ENCODE data around the gene RXRB. TPM values are rescaled to one million over a fixed set of nuclear protein-coding genes. Genes with fewer than 3 reads are reported as not detected.
"Not testable (repeated sequence)": the region's sequence is repeated elsewhere in the genome, so short reads cannot be mapped to it uniquely, and the experiment has no call there.

Gene RXRB
- total RNA-seq, 6 experiments from 2014 or later: 10.1 to 28.2 (median 17.7) TPM

GRCh38 chr6:33237741-33238140, 37.3 kb upstream of the RXRB start:
- no peak overlapping the region for H3K27ac ChIP-seq
- H3K4me3 ChIP-seq: no peak overlapping the region
- WGBS (ENCODE audit: insufficient coverage, low coverage, low lambda C conversion rate, missing lambda C conversion rate): 56% methylated on average over 2 of the region's 2 CpGs
- H3K27me3 ChIP-seq: no peaks in the 10 kb centered on the region
- ATAC-seq: no peak
- intact Hi-C loops (cut with DNase I): no loop called here
- no peaks in the 10 kb centered on the region for H3K9me3 ChIP-seq
- no peak for DNase-seq
- no peaks in the 10 kb centered on the region for H3K36me3 ChIP-seq
- TF ChIP-seq POLR2A (IDR thresholded peaks at IDR 0.05): no peak
- TF ChIP-seq CTCF (IDR thresholded peaks at IDR 0.05): no peak
- H3K4me1 ChIP-seq: no peaks in the 10 kb centered on the region

GRCh38 chr6:33236852-33237251, 36.4 kb upstream of the RXRB start:
- Histone ChIP-seq H3K27ac (no peak overlapping the region), H3K36me3 (no peaks in the 10 kb centered on the region), H3K4me1 (no peaks in the 10 kb centered on the region), H3K9me3 (no peaks in the 10 kb centered on the region), H3K4me3 (no peak overlapping the region), H3K27me3 (no peaks in the 10 kb centered on the region)
- DNase-seq: no peak
- no peak for ATAC-seq
- intact Hi-C loops (cut with DNase I): no loop called here
- WGBS (ENCODE audit: insufficient coverage, low coverage, low lambda C conversion rate, missing lambda C conversion rate): 63% methylated on average over 3 of the region's 6 CpGs
- TF ChIP-seq POLR2A (IDR thresholded peaks at IDR 0.05) (no peak), CTCF (IDR thresholded peaks at IDR 0.05) (no peak)

GRCh38 chr6:33236328-33236727, 35.9 kb upstream of the RXRB start:
- H3K27me3 ChIP-seq: no peaks in the 10 kb centered on the region
- no peaks in the 10 kb centered on the region for H3K9me3 ChIP-seq
- no peaks in the 10 kb centered on the region for H3K36me3 ChIP-seq
- DNase-seq (no peak), ATAC-seq (no peak)
- H3K4me3 ChIP-seq: no peak overlapping the region
- no peak overlapping the region for H3K27ac ChIP-seq
- intact Hi-C loops (cut with DNase I): no loop called here
- TF ChIP-seq POLR2A (IDR thresholded peaks at IDR 0.05) (no peak), CTCF (IDR thresholded peaks at IDR 0.05) (no peak)
- H3K4me1 ChIP-seq: no peaks in the 10 kb centered on the region

GRCh38 chr6:33235221-33235634, 34.8 kb upstream of the RXRB start:
- Histone ChIP-seq H3K9me3 (no peaks in the 10 kb centered on the region), H3K36me3 (no peaks in the 10 kb centered on the region), H3K27me3 (no peaks in the 10 kb centered on the region), H3K27ac (no peak overlapping the region), H3K4me1 (no peaks in the 10 kb centered on the region), H3K4me3 (no peak overlapping the region)
- WGBS (ENCODE audit: insufficient coverage, low coverage, low lambda C conversion rate, missing lambda C conversion rate): 21% methylated on average over 6 of the region's 6 CpGs
- intact Hi-C loops (cut with DNase I): no loop called here
- TF ChIP-seq POLR2A (IDR thresholded peaks at IDR 0.05) (no peak), CTCF (IDR thresholded peaks at IDR 0.05) (no peak)
- DNase-seq (no peak), ATAC-seq (no peak)

GRCh38 chr6:33226503-33227120, 26.1 kb upstream of the RXRB start:
- intact Hi-C loops (cut with DNase I); ATAC-seq: not testable (repeated sequence)

More at GRCh38 chr6:33226503-33227120, 26.1 kb upstream of the RXRB start:
- not testable (repeated sequence) for H3K9me3 ChIP-seq, H3K4me1 ChIP-seq, DNase-seq, H3K27ac ChIP-seq, H3K4me3 ChIP-seq, H3K27me3 ChIP-seq, H3K36me3 ChIP-seq
- WGBS (ENCODE audit: insufficient coverage, low coverage, low lambda C conversion rate, missing lambda C conversion rate): 31% methylated on average over 11 of the region's 14 CpGs

Measured in right lobe of liver (tissue), 6 donors.